Upper lobe of right lung (tissue), 1 donor: ENCODE measurements around the gene NFKBIZ. TPM values are rescaled to one million over a fixed set of nuclear protein-coding genes. Genes with fewer than 3 reads are reported as not detected.

Experiments
- ATAC-seq: fragments of 200-7000 bp; cut with Tn5 transposase; one replicate; pipeline ENCODE4 v1.9.1; 2020; ENCODE audit warnings: mild to moderate bottlenecking, moderate library complexity
- DNase-seq: peaks from one replicate; pipeline ENCODE4 v3.0.0-alpha.2; 2020
- H3K27ac ChIP-seq: fragments of 200-600 bp; one replicate; pipeline ENCODE4 v1.8.0; 2022
- H3K27me3 ChIP-seq: fragments of 200-600 bp; one replicate; pipeline ENCODE4 v1.8.0; 2022; ENCODE audit warnings: mild to moderate bottlenecking
- H3K36me3 ChIP-seq: fragments of 200-600 bp; one replicate; pipeline ENCODE4 v1.8.0; 2022
- H3K4me1 ChIP-seq: fragments of 200-600 bp; one replicate; pipeline ENCODE4 v1.8.0; 2022
- H3K4me3 ChIP-seq: fragments of 200-600 bp; one replicate; pipeline ENCODE4 v1.8.0; 2022; ENCODE audit warnings: mild to moderate bottlenecking
- H3K9me3 ChIP-seq: fragments of 200-600 bp; one replicate; pipeline ENCODE4 v1.8.0; 2022
- intact Hi-C: fragments of 100-400 bp; cut with DNase I; formaldehyde crosslinking; loops from one replicate; pipeline ENCODE4 v1.11.0; 2022
- total RNA-seq: library from RNA; stranded (reverse); fragmentation: NEBNext Ultra II Directional; extraction: Animal tissue kit (Norgen Biotek cat#: 25700); gene quantifications from one replicate; pipeline ENCODE4 v1.2.1, GENCODE V29; 2021
- TF ChIP-seq, protein P1 (sequence below): fragments of 200-600 bp; IDR thresholded peaks from one replicate; pipeline ENCODE4 v1.8.0; 2022; ENCODE audit warnings: antibody characterized with exemption
- donor health status: DM: no; HTN: yes; CAD: no; lungs with severe emphysema.

The NFKBIZ gene
- total RNA-seq, 1 donor from 2014 or later: 87.7 TPM

GRCh38 chr3:101819649-101820206, 29.6 kb upstream of the NFKBIZ start:
- ATAC-seq (peak; percentile 72), DNase-seq (no peak)
- Histone ChIP-seq H3K4me1 (no peaks in the 10 kb centered on the region), H3K36me3 (peaks cover 6% of the 10 kb centered on the region), H3K27ac (no peak overlapping the region), H3K9me3 (no peaks in the 10 kb centered on the region), H3K4me3 (no peak overlapping the region), H3K27me3 (no peaks in the 10 kb centered on the region)
- intact Hi-C loops: no loop called here
- TF ChIP-seq, protein P1, sequence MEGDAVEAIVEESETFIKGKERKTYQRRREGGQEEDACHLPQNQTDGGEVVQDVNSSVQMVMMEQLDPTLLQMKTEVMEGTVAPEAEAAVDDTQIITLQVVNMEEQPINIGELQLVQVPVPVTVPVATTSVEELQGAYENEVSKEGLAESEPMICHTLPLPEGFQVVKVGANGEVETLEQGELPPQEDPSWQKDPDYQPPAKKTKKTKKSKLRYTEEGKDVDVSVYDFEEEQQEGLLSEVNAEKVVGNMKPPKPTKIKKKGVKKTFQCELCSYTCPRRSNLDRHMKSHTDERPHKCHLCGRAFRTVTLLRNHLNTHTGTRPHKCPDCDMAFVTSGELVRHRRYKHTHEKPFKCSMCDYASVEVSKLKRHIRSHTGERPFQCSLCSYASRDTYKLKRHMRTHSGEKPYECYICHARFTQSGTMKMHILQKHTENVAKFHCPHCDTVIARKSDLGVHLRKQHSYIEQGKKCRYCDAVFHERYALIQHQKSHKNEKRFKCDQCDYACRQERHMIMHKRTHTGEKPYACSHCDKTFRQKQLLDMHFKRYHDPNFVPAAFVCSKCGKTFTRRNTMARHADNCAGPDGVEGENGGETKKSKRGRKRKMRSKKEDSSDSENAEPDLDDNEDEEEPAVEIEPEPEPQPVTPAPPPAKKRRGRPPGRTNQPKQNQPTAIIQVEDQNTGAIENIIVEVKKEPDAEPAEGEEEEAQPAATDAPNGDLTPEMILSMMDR: no peak

- H3K27ac ChIP-seq: no peak overlapping the region
- intact Hi-C loops: no loop called here
- DNase-seq: no peak
- no peak for ATAC-seq
- H3K27me3 ChIP-seq: no peaks in the 10 kb centered on the region
- TF ChIP-seq, protein P1: no peak
- no peak overlapping the region for H3K4me3 ChIP-seq
- H3K9me3 ChIP-seq: no peaks in the 10 kb centered on the region
- peaks cover 6% of the 10 kb centered on the region for H3K36me3 ChIP-seq
- peaks cover 8% of the 10 kb centered on the region for H3K4me1 ChIP-seq
Observed at GRCh38 chr3:101821503-101821902, 27.8 kb upstream of the NFKBIZ start.

DNA sequence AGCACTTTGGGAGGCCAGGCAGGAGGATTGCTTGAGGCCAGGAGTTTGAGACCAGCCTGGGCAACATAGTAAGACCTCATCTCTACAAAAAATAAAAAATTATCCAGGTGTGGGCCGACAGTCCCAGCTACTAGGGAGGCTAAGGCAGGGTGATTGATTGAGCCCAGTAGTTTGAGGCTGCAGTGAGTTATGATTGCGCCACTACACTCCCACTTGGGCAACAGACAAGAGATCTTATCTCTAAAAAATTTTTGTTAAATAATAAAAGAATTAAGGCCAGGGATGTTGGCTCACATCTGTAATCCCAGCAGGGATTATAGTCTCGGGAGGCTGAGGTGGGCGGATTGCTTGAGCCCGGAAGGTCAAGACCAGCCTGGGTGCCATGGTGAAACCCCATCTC, 25.8 kb upstream of the NFKBIZ start:
- Histone ChIP-seq H3K27ac (no peak overlapping the region), H3K36me3 (peaks cover 6% of the 10 kb centered on the region), H3K27me3 (no peaks in the 10 kb centered on the region), H3K4me3 (no peak overlapping the region), H3K4me1 (peaks cover 14% of the 10 kb centered on the region), H3K9me3 (no peaks in the 10 kb centered on the region)
- TF ChIP-seq, protein P1: no peak
- ATAC-seq (no peak), DNase-seq (no peak)
- intact Hi-C loops: no loop called here

- H3K27ac ChIP-seq: no peak overlapping the region
Observed at GRCh38 chr3:101824702-101825101, 24.6 kb upstream of the NFKBIZ start.

DNA sequence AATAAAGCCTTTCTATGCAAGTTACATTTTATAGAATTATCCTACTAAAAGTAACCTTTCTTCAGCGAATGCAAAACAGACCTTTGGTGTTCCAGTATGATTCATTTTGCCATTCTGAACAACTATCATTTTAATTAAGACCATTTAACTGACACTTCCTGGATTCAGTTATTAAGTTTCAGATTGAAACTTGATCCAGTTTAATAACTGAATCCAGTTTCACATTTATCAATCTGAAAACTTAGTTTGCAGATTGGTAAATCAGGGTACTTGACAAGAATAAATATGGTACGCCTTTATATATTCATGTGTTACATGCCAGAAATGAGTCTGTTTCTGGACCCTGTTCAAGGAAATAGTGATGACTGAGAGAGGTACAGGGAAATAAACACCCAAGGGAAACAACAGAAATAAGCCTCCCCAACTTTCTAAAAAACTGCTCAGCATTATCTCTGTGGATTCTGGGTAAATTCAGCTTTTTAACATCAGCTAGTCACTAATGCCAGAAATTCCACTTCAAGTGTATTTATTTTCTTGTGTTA, 23.3 kb upstream of the NFKBIZ start:
- TF ChIP-seq, protein P1: no peak
- no peaks in the 10 kb centered on the region for H3K9me3 ChIP-seq
- intact Hi-C loops: no loop called here
- H3K4me3 ChIP-seq: no peak overlapping the region
- DNase-seq (no peak), ATAC-seq (no peak)
- peak overlapping the region; percentile 88 for H3K27ac ChIP-seq
- peaks cover 6% of the 10 kb centered on the region for H3K36me3 ChIP-seq
- H3K4me1 ChIP-seq: peaks cover 27% of the 10 kb centered on the region
- H3K27me3 ChIP-seq: no peaks in the 10 kb centered on the region

More at GRCh38 chr3:101824702-101825101, 24.6 kb upstream of the NFKBIZ start:
- Histone ChIP-seq H3K4me3 (no peak overlapping the region), H3K9me3 (no peaks in the 10 kb centered on the region), H3K27me3 (no peaks in the 10 kb centered on the region), H3K4me1 (peaks cover 26% of the 10 kb centered on the region), H3K36me3 (peaks cover 6% of the 10 kb centered on the region)
- TF ChIP-seq, protein P1: no peak
- intact Hi-C loops: no loop called here
- ATAC-seq: no peak
- DNase-seq: no peak
